Measurements from ENCODE around the gene ELMOD3.
"Not testable (repeated sequence)": the region's sequence is repeated elsewhere in the genome, so short reads cannot be mapped to it uniquely, and the experiment has no call there.

ELMOD3 gene

GRCh38 chr2:85423525-85423924, 69.0 kb downstream of the ELMOD3 start:
- DNase-seq (ENCODE audit: low read depth in 2 of 2), result no peak

- no peak for DNase-seq (ENCODE audit: low read depth in 2 of 2)
These were observed 71.0 kb downstream of the ELMOD3 start for GRCh38 chr2:85425588-85425987.

GRCh38 chr2:85427300-85427835, 72.8 kb downstream of the ELMOD3 start:
- DNase-seq (ENCODE audit: low read depth in 2 of 2), result no peak

- no peak for DNase-seq (ENCODE audit: low read depth in 2 of 2)
These were observed 73.8 kb downstream of the ELMOD3 start for GRCh38 chr2:85428343-85428881.

- no peak for DNase-seq (ENCODE audit: low read depth in 2 of 2)
These were observed 74.8 kb downstream of the ELMOD3 start for GRCh38 chr2:85429213-85429923.

- DNase-seq (ENCODE audit: low read depth in 2 of 2), result no peak
These were observed 75.3 kb downstream of the ELMOD3 start for GRCh38 chr2:85429924-85430289.

- DNase-seq (ENCODE audit: low read depth in 2 of 2), result no peak
These were observed 76.4 kb downstream of the ELMOD3 start for GRCh38 chr2:85430752-85431569.

- no peak for DNase-seq (ENCODE audit: low read depth in 2 of 2)
These were observed 77.1 kb downstream of the ELMOD3 start for GRCh38 chr2:85431570-85432205.

GRCh38 chr2:85433511-85434089, 79.0 kb downstream of the ELMOD3 start:
- no peak for DNase-seq (ENCODE audit: low read depth in 2 of 2)

GRCh38 chr2:85434696-85435095, 80.1 kb downstream of the ELMOD3 start:
- DNase-seq (ENCODE audit: low read depth in 2 of 2), result no peak

GRCh38 chr2:85435220-85435958, 80.8 kb downstream of the ELMOD3 start:
- no peak for DNase-seq (ENCODE audit: low read depth in 2 of 2)

GRCh38 chr2:85435981-85436835, 81.6 kb downstream of the ELMOD3 start:
- DNase-seq (ENCODE audit: low read depth in 2 of 2), result no peak

- no peak for DNase-seq (ENCODE audit: low read depth in 2 of 2)
These were observed 82.4 kb downstream of the ELMOD3 start for GRCh38 chr2:85436836-85437487.

GRCh38 chr2:85437488-85438200, 83.1 kb downstream of the ELMOD3 start:
- peak; percentile 36 to 72 for DNase-seq (ENCODE audit: low read depth in 2 of 2)

GRCh38 chr2:85438201-85439024, 83.8 kb downstream of the ELMOD3 start:
- no peak for DNase-seq (ENCODE audit: low read depth in 2 of 2)

- DNase-seq (ENCODE audit: low read depth in 2 of 2), result no peak
These were observed 84.5 kb downstream of the ELMOD3 start for GRCh38 chr2:85439025-85439472.

- not testable (repeated sequence) for DNase-seq (ENCODE audit: low read depth in 2 of 2)
These were observed 85.0 kb downstream of the ELMOD3 start for GRCh38 chr2:85439569-85439968.

GRCh38 chr2:85439986-85440385, 85.4 kb downstream of the ELMOD3 start:
- no peak for DNase-seq (ENCODE audit: low read depth in 2 of 2)
